HepG2 (cell line): Measurements from ENCODE around the gene GBA2. TPM values are rescaled to one million over a fixed set of nuclear protein-coding genes. Genes with fewer than 3 reads are reported as not detected.
A peak's percentile ranks its signal among the peaks of the same experiment; 100 is the strongest.

Source experiments
- ATF7-NPFF ChIP-seq: sonication (generic); formaldehyde crosslinking; IDR thresholded peaks from 2 replicates; pipeline ENCODE4 v1.8.1; 2023; ENCODE audit warnings: mild to moderate bottlenecking, low read depth, missing genetic modification reagents, moderate library complexity
- CHCHD3 ChIP-seq: sonication (generic); formaldehyde crosslinking; IDR thresholded peaks from 2 replicates; pipeline ENCODE4 v1.8.0; 2022; ENCODE audit warnings: mild to moderate bottlenecking, missing genetic modification reagents, moderate library complexity
- FOXA1 ChIP-seq, 2 experiments: fragments of 450-650 bp in 1 of 2; sonication (generic) in 1 of 2; formaldehyde crosslinking in 1 of 2; IDR thresholded peaks; 2 replicates each; pipeline versions ENCODE4 v1.4.0 to v1.6.1; 2016 to 2020; ENCODE audit warnings: missing genetic modification reagents in 1 of 2
- KLF12 ChIP-seq: sonication (generic); formaldehyde crosslinking; IDR thresholded peaks from 2 replicates; pipeline ENCODE4 v1.4.0; 2020; ENCODE audit warnings: missing genetic modification reagents, borderline replicate concordance
- KLF13 ChIP-seq: sonication (generic); formaldehyde crosslinking; IDR thresholded peaks from 2 replicates; pipeline ENCODE4 v1.4.0; 2020; ENCODE audit warnings: mild to moderate bottlenecking, missing genetic modification reagents
- KLF9 ChIP-seq: IDR thresholded peaks from 2 replicates; pipeline ENCODE4 v1.6.1; 2016; ENCODE audit warnings: low read depth
- MYNN ChIP-seq: sonication (generic); formaldehyde crosslinking; IDR thresholded peaks from 2 replicates; pipeline ENCODE4 v1.4.0; 2020; ENCODE audit warnings: mild to moderate bottlenecking, low read depth, missing genetic modification reagents
- NFIC ChIP-seq: IDR thresholded peaks from 2 replicates; pipeline ENCODE4 v1.6.1; 2012; ENCODE audit warnings: mild to moderate bottlenecking, low read length, inconsistent platforms
- NR2F1 ChIP-seq, 2 experiments: fragments of 450-650 bp in 1 of 2; formaldehyde crosslinking in 1 of 2; IDR thresholded peaks; 2 replicates each; pipeline versions ENCODE4 v1.5.0 to v1.6.1; 2016 to 2020; ENCODE audit warnings: mild to moderate bottlenecking in 1 of 2, missing compliant biosample characterization in 1 of 2, missing genetic modification reagents in 1 of 2, moderate library complexity in 1 of 2
- PRPF4 ChIP-seq: fragments of 200-400 bp; formaldehyde crosslinking; IDR thresholded peaks from 2 replicates; pipeline ENCODE4 v1.6.1; 2016; ENCODE audit warnings: low read length, low read depth; ENCODE audit not compliant: poor library complexity, severe bottlenecking
- SP140L ChIP-seq: sonication (generic); formaldehyde crosslinking; IDR thresholded peaks from 2 replicates; pipeline ENCODE4 v1.4.0; 2020; ENCODE audit warnings: missing genetic modification reagents, borderline replicate concordance
- TFE3 ChIP-seq: IDR thresholded peaks from 2 replicates; pipeline ENCODE4 v1.6.1; 2016
- ZNF629 ChIP-seq: sonication (generic); formaldehyde crosslinking; conservative IDR thresholded peaks from 2 replicates; pipeline ENCODE4 v1.5.0; 2020; ENCODE audit warnings: missing genetic modification reagents
- polyA plus RNA-seq, 8 experiments: library from polyadenylated mRNA; depleted of rRNA in 3 of 8; stranded (reverse) in 7 of 8; unstranded in 1 of 8; fragments of >200 nt; fragmentation: Illumina TruSeq in 4 of 8; extraction: Trizol in 4 of 8; gene quantifications; 2 replicates each; pipeline versions ENCODE4 v1.2.1 to v1.2.3, GENCODE V29; 2011 to 2016; ENCODE audit warnings: low read depth in 4 of 8, missing spikeins in 1 of 8, mixed read lengths in 1 of 8; ENCODE audit not compliant: insufficient read depth in 1 of 8
- total RNA-seq, 5 experiments: library from RNA; depleted of rRNA; stranded (reverse); fragments of >200 nt; fragmentation: Illumina TruSeq; extraction: Trizol; gene quantifications; 2 replicates each; pipeline ENCODE4 v1.2.3, GENCODE V29; 2016; ENCODE audit warnings: low read depth in 1 of 5
- TF ChIP-seq, protein P1 (sequence below): sonication (generic); formaldehyde crosslinking; IDR thresholded peaks from 2 replicates; pipeline ENCODE4 v1.4.0; 2020; ENCODE audit warnings: low read depth, missing genetic modification reagents
- TF ChIP-seq, protein P2 (sequence below): sonication (generic); formaldehyde crosslinking; IDR thresholded peaks from 2 replicates; pipeline ENCODE4 v1.4.0; 2020; ENCODE audit warnings: missing genetic modification reagents, mild to moderate bottlenecking, borderline replicate concordance
- TF ChIP-seq, protein P3 (sequence below): fragments of 450-650 bp; IDR thresholded peaks from 2 replicates; pipeline ENCODE4 v1.6.1; 2017
- TF ChIP-seq, protein P4 (sequence below): sonication (generic); formaldehyde crosslinking; IDR thresholded peaks from 2 replicates; pipeline ENCODE4 v1.8.0; 2022; ENCODE audit warnings: missing genetic modification reagents, mild to moderate bottlenecking, inconsistent platforms, borderline replicate concordance

Gene GBA2
- total and polyA plus RNA-seq, 2 of the 13 experiments (the other 11 are each of a cell fraction or from before 2014, with no cell fraction given), result 37.5 to 86.1 TPM

DNA sequence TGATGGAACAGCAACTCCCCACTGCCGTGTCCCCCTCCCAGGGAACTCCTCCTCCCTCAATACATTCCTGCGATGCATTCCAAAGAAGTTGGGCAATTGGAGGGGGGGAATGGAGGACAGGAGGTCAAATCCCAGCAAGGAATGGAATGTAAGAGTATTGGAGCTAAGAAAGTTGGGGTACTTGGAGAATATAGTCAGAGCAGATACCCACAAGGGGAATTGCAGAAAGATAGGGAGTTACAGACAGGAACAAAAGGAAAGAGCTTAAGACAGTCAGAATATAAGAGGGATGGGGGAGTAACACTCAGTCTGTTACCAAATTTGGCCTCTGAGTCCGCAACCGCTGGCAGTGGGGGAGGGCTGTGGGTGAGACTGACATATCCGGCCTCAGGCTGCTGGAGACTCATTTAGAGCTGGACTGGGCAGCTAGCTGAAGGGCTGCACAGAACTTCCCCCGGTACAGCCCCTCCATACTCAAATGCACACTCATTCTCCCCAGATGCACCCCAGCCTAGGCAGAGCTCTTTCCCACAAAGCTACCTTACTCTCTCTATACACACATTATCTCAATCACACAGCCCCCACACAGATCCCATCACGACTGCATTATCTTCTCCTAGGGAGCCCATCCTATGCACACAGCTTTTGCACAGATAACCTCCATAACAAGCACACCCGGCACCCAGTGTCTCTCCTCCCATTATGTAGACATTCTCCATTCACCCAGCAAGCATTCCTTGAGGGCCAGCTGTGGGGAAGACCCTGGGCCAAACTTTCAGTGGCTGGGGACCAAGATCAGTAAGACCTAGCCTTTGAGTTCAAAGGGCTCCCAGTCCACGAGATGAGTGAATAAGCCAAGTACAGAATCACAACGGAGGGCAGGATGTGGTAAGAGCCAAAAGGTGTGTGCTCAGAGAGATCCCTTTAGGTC, 20.7 kb downstream of the GBA2 start (continued):
- TF ChIP-seq, protein P1, sequence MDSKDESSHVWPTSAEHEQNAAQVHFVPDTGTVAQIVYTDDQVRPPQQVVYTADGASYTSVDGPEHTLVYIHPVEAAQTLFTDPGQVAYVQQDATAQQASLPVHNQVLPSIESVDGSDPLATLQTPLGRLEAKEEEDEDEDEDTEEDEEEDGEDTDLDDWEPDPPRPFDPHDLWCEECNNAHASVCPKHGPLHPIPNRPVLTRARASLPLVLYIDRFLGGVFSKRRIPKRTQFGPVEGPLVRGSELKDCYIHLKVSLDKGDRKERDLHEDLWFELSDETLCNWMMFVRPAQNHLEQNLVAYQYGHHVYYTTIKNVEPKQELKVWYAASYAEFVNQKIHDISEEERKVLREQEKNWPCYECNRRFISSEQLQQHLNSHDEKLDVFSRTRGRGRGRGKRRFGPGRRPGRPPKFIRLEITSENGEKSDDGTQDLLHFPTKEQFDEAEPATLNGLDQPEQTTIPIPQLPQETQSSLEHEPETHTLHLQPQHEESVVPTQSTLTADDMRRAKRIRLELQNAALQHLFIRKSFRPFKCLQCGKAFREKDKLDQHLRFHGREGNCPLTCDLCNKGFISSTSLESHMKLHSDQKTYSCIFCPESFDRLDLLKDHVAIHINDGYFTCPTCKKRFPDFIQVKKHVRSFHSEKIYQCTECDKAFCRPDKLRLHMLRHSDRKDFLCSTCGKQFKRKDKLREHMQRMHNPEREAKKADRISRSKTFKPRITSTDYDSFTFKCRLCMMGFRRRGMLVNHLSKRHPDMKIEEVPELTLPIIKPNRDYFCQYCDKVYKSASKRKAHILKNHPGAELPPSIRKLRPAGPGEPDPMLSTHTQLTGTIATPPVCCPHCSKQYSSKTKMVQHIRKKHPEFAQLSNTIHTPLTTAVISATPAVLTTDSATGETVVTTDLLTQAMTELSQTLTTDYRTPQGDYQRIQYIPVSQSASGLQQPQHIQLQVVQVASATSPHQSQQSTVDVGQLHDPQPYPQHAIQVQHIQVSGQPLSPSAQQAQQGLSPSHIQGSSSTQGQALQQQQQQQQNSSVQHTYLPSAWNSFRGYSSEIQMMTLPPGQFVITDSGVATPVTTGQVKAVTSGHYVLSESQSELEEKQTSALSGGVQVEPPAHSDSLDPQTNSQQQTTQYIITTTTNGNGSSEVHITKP, result no peak
- TF ChIP-seq ZNF629, result no peak
- TF ChIP-seq ATF7-NPFF (CRISPR knock-in tag), result no peak
- TF ChIP-seq PRPF4, result no peak
- TF ChIP-seq CHCHD3, result no peak
- TF ChIP-seq, protein P2, sequence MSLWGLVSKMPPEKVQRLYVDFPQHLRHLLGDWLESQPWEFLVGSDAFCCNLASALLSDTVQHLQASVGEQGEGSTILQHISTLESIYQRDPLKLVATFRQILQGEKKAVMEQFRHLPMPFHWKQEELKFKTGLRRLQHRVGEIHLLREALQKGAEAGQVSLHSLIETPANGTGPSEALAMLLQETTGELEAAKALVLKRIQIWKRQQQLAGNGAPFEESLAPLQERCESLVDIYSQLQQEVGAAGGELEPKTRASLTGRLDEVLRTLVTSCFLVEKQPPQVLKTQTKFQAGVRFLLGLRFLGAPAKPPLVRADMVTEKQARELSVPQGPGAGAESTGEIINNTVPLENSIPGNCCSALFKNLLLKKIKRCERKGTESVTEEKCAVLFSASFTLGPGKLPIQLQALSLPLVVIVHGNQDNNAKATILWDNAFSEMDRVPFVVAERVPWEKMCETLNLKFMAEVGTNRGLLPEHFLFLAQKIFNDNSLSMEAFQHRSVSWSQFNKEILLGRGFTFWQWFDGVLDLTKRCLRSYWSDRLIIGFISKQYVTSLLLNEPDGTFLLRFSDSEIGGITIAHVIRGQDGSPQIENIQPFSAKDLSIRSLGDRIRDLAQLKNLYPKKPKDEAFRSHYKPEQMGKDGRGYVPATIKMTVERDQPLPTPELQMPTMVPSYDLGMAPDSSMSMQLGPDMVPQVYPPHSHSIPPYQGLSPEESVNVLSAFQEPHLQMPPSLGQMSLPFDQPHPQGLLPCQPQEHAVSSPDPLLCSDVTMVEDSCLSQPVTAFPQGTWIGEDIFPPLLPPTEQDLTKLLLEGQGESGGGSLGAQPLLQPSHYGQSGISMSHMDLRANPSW (CRISPR knock-in tag), result no peak
- TF ChIP-seq FOXA1 (IDR thresholded peaks at IDR 0.05), result no peak
- TF ChIP-seq FOXA1 (CRISPR knock-in tag; IDR thresholded peaks at IDR 0.05), result no peak
- TF ChIP-seq TFE3 (CRISPR knock-in tag), result no peak
- peak; percentile 25 to 49; a peak in 1 of 4 replicates for TF ChIP-seq NR2F1 (CRISPR knock-in tag; IDR thresholded peaks at IDR 0.05)
- TF ChIP-seq, protein P3, sequence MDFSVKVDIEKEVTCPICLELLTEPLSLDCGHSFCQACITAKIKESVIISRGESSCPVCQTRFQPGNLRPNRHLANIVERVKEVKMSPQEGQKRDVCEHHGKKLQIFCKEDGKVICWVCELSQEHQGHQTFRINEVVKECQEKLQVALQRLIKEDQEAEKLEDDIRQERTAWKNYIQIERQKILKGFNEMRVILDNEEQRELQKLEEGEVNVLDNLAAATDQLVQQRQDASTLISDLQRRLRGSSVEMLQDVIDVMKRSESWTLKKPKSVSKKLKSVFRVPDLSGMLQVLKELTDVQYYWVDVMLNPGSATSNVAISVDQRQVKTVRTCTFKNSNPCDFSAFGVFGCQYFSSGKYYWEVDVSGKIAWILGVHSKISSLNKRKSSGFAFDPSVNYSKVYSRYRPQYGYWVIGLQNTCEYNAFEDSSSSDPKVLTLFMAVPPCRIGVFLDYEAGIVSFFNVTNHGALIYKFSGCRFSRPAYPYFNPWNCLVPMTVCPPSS, result no peak
- TF ChIP-seq SP140L (CRISPR knock-in tag), result no peak
- TF ChIP-seq, protein P4, sequence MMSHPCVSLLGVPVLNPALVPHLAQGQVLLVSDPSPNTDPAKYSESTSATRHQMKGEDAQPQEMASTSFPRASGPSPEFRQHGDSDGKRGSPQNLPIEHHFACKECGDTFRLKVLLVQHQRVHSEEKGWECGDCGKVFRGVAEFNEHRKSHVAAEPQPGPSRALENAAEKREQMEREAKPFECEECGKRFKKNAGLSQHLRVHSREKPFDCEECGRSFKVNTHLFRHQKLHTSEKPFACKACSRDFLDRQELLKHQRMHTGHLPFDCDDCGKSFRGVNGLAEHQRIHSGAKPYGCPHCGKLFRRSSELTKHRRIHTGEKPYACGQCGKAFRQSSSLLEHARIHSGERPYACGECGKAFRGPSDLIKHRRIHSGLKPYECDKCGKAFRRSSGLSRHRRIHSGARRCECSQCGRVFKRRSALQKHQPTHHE, result no peak
- TF ChIP-seq MYNN (CRISPR knock-in tag), result no peak
- TF ChIP-seq KLF13 (CRISPR knock-in tag), result no peak
- TF ChIP-seq KLF9 (CRISPR knock-in tag), result no peak
- no peak for TF ChIP-seq KLF12 (CRISPR knock-in tag)
- no peak; the same call in 1 of the 2 replicates for TF ChIP-seq NFIC
